ENCODE results near the gene KLHL22. TPM values are rescaled to one million over a fixed set of nuclear protein-coding genes. Genes with fewer than 3 reads are reported as not detected.
A peak's percentile ranks its signal among the peaks of the same experiment; 100 is the strongest.

The KLHL22 gene
- total and polyA plus RNA-seq, 2 donors (not counting 3 experiments of a cell fraction or from before 2014, with no cell fraction given) = 24.2 to 33.6 TPM

GRCh38 chr22:20530368-20531153 lies 35.0 kb upstream of the KLHL22 start:
- H3K9ac ChIP-seq (replicated peaks; ENCODE audit: extremely low read depth, insufficient read depth, low read length) = peak overlapping the region; percentile 1
- intact Hi-C loops (cut with micrococcal nuclease) (loop anchor here (1.0 kb wide), 1 partner anchor 21 kb away; no protein-coding TSS in a partner anchor), dilution Hi-C loops (cut with MboI; ENCODE audit: extremely low pct_ligation_motif_present, low sequenced_read_pairs) (no loop called here)
- peak overlapping the region; percentile 16 for H3K4me2 ChIP-seq (ENCODE audit: insufficient read depth, low read length)
- POLR2A ChIA-PET = no interaction called here
- no peaks in the 10 kb centered on the region for H3K9me1 ChIP-seq (replicated peaks; ENCODE audit: control insufficient read depth, extremely low read depth, insufficient read depth, low read length)
- H4K20me1 ChIP-seq (replicated peaks; ENCODE audit: control insufficient read depth, extremely low read depth, insufficient read depth, low read length) = no peaks in the 10 kb centered on the region
- FAIRE-seq = peak; percentile 44
- peaks cover 4 to 6% of the 10 kb centered on the region in 2 experiments for H3K36me3 ChIP-seq (ENCODE audit: control insufficient read depth in 2 of 2, extremely low read depth in 1 of 2, insufficient read depth in 2 of 2, low read length in 2 of 2)
- CTCF ChIA-PET = interaction anchor here (0.5 to 3.8 kb wide), 6 partner anchors 12 to 112 kb away, joined by 3 to 14 read pairs (median 4); no protein-coding TSS in a partner anchor
- DNase-seq (ENCODE audit: low read depth, low spot score) = peak; percentile 20
- H3K27me3 ChIP-seq (ENCODE audit: control insufficient read depth in 2 of 2, insufficient read depth in 2 of 2, low read length in 2 of 2) = no peaks in the 10 kb centered on the region
- H3K79me2 ChIP-seq (ENCODE audit: control insufficient read depth, insufficient read depth, low read length) = peaks cover 94% of the 10 kb centered on the region
- no TSS peak for BruUV-seq (replicated peaks)
- H3K27ac ChIP-seq (ENCODE audit: insufficient read depth, low read depth, low read length) = peak overlapping the region; percentile 75
- no peak overlapping the region for H3K4me3 ChIP-seq (replicated peaks in 1 of 3; ENCODE audit: insufficient read depth in 1 of 3, low read depth in 1 of 3, low read length in 3 of 3)
- H3K4me1 ChIP-seq (ENCODE audit: control insufficient read depth, extremely low read depth, insufficient read depth, low read length) = peaks cover 51% of the 10 kb centered on the region
- TF ChIP-seq POLR2AphosphoS5 (IDR thresholded peaks at IDR 0.05; ENCODE audit: insufficient read depth, low read depth, low read length) (no peak), POLR2A (IDR thresholded peaks at IDR 0.05; ENCODE audit: low read depth, low read length) (no peak), CTCF (IDR thresholded peaks at IDR 0.05; ENCODE audit: extremely low read depth in 1 of 2, insufficient read depth in 1 of 2, low read depth in 1 of 2, low read length in 2 of 2) (no peak), EZH2 (IDR thresholded peaks at IDR 0.05; ENCODE audit: borderline replicate concordance, low read depth, low read length, severe bottlenecking) (no peak), JUN (IDR thresholded peaks at IDR 0.05; ENCODE audit: borderline replicate concordance, insufficient read depth, insufficient read length, low read depth) (no peak), FOS (IDR thresholded peaks at IDR 0.05; ENCODE audit: borderline replicate concordance, insufficient read depth, low read length) (no peak), MYC (IDR thresholded peaks at IDR 0.05; ENCODE audit: low read depth, low read length) (no peak), GATA2 (IDR thresholded peaks at IDR 0.05; ENCODE audit: insufficient read depth, insufficient read length, low read depth, low read length) (no peak)
- TF ChIP-seq, protein P1, sequence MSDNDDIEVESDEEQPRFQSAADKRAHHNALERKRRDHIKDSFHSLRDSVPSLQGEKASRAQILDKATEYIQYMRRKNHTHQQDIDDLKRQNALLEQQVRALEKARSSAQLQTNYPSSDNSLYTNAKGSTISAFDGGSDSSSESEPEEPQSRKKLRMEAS (IDR thresholded peaks at IDR 0.05; ENCODE audit: insufficient read depth, insufficient read length) = no peak
- H2AFZ ChIP-seq (ENCODE audit: low read depth, low read length) = no peak overlapping the region
- H3K9me3 ChIP-seq (replicated peaks; ENCODE audit: control insufficient read depth, insufficient read depth, low read length) = no peaks in the 10 kb centered on the region

Measured in endothelial cell of umbilical vein (primary cell).